DMS153 (cell line): Measurements from ENCODE around the gene RNASEH2A.

Experiments
- DNase-seq: peaks from one replicate; lab custom pipeline; 2025; lab: John Stamatoyannopoulos, UW

RNASEH2A gene

DNA sequence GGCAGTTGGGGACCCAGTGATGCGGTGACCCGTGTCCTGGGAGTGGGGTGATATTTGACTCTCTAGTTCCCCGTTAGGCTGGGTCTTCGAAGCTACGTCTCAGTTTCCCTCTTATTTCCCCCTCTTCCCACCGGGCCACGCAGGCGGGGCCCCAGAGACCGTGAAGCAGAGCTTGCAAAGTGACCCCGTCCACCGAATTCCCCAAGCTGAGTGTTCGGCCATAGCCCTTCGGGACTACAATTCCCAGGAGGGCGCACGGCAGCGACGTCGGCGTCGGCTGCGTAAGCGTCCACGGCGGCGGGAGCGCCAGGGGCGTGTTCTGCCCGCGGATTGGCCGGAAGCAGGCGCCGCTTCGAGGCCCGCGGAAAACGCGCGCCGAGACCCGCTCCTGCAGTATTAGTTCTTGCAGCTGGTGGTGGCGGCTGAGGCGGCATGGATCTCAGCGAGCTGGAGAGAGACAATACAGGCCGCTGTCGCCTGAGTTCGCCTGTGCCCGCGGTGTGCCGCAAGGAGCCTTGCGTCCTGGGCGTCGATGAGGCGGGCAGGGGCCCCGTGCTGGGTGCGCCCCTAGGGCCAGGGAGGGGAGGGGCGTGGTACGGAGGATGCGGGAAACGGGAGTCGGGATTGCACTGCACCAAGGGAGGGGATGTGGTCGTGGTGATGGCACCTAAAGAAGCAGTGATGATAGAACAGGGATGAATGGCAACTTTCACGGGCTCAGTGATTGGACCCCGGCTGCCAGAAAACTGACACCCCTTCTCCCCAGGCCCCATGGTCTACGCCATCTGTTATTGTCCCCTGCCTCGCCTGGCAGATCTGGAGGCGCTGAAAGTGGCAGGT is at the start of gene RNASEH2A:
Gene RNASEH2A, plus strand, starts transcription at position 343 of the 840 bp plus-strand sequence. Its CDS starts 90 bp downstream, at position 433.
- peak; percentile 78 for DNase-seq

DNA sequence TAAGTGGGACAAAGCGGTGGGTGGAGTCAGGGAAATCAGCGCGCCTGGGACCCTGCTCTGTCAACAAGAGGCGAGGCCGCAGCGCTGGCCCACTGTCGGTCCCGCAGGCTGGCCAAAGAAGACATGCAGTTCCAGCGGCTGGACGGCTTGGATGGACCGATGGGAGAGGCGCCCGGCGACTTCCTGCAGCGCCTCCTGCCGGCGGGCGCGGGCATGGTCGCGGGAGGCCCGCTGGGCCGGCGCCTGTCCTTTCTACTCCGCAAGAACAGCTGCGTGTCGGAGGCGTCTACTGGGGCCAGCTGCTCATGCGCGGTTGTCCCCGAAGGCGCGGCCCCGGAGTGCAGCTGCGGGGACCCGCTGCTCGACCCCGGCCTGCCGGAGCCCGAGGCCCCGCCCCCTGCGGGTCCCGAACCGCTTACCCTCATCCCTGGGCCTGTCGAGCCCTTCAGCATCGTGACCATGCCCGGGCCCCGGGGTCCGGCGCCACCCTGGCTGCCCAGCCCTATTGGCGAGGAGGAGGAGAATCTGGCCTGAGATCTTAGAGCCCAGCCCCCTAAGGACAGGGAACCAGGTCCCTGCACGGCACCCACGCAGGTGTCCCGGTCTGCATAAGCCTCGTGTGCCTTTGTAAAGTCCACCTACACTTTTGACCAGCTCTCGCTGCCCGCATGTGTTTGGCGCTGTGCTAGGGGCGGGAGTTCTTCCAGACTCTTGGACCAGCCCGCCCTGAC is 48.7 kb upstream of the RNASEH2A start:
- peak; percentile 27 for DNase-seq

DNA sequence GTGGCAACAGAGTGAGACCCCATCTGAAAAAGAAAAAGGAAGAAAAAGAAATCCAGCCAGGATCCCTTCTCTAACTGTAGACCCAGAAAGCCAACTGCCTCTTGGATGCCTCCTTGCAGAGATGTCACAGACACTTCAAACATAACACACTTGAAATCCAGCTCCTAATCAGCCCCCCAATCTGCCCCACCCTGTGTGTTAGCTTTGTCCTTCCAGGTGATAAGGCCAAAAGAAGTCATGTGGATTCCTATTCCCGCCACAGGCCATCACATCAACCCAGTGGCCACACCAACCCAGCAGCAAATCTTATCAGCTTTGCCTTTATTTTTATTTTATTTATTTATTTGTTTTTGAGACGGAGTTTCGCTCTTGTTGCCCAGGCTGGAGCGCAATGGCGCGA is 46.7 kb upstream of the RNASEH2A start:
- DNase-seq: no peak

DNA sequence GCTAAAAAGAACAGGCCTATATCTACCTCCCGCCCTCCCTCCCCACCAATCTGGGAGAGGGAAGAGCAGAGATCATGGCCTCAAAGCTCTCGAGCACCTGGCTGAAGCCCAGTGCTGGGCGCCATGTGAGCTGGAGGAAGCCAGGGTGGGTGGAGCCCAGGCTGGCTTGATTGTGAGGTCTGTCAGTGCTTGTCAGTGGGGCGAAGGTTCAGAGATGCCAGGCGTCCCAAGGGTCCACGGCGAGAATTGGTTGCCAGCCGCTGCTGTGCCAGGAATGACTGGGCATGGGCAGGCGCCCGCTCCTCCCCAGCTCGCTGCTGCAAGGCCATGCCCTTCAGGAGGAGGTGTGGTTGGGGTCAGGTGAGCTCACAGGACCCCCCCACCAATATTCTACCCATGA is 43.3 kb upstream of the RNASEH2A start:
- no peak for DNase-seq

DNA sequence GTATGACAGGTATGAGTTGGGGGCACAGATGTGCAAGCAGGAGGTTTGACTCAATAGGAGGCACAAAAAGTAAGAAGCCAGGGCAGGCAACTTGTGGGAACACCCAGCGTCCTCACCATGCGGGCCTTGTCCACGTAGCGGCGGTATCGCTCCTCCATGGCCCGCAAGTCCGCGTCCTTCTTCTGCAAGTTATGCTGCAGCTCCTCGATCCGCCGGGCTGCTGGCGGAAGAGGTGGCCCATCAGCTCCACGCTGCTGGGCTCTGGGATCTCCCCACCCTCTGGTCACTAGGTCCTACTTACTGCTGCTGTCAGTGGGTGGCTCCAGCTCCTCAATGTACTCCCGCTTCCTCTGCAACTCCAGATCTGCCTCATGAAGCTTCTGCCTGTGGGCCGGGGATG is 41.7 kb upstream of the RNASEH2A start:
- DNase-seq: no peak

DNA sequence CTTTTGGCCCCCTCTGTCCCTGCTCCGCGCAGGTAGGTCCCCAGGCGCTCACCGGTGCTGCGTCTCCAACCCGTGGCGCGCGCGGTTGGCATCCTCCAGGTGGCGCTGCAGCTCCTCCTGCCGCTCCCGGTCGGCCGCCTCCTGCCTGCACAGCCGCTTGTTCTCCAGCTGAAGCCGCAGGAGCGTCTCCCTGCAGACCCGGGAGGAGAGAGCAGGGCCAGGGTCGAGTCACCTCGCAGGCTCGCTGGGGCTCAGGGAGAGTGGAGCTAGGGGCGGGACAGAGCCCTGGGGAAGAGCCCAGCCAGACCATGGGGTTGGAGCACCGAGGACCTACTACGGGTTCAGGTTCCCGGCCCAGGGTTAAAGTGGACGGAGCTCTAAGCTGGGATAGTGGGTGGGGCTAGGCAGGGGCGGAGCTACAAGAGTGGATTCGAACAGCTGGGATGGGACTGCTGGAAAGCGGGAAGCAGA is 40.3 kb upstream of the RNASEH2A start:
- DNase-seq: peak; percentile 74

DNA sequence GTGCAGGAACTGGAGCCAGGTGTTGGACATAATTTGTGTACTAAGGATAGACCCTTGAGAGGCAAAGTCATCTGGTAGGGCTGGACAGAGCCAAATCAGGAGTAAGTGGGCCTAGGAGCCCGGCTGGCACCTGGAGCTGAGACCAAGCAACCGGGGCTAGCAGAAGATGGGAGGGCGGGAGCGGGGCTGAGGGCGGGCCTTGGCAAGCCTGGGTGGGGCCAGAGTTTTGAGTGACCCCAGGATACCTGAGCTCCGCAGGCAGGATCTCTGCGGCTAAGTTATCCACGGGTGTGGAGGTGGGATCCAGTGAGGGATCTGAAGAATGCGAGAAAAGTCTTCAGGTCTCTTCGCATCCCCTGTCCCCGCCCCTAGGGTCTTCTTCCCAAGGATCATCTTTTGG is 39.2 kb upstream of the RNASEH2A start:
- DNase-seq: no peak

DNA sequence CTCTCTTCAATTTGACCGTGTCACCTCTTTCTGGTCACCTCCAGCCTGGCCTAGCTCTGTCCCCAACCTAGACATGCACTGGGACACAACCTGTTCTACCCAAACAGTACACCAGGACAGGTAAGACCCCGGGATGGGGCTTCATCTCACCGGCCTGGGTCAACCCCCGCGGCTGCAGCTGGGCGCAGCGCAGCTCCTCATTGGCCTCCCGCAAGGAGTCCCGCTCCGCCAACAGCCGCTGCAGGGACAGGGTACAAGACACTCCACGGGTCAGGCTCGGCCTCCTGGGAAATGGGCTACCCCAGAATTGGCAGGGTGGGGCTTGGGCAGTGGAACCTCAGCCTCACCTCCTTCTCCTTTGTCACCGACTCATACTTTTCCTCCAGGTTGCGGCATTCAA is 38.7 kb upstream of the RNASEH2A start:
- DNase-seq: no peak

DNA sequence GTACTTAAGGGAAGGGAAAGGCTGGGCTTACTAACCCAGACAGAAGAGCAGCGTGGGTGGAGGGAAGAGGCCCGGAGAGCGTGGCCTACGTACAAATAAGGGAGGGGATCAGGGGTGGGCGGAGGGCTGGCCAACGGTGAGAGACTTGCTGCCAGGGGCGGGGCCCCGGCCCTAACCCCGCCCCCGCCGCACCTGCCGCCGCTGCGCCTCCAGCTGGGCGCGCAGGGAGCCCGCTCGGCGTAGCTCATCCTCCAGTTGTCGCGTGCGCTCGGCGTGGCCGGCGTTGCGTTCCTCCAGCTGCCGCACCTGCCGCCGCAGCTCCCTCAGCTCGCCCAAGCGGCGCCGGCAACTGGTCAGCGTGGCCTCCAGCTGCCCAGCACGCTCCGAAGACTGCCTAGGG is 36.7 kb upstream of the RNASEH2A start:
- DNase-seq: peak; percentile 66

DNA sequence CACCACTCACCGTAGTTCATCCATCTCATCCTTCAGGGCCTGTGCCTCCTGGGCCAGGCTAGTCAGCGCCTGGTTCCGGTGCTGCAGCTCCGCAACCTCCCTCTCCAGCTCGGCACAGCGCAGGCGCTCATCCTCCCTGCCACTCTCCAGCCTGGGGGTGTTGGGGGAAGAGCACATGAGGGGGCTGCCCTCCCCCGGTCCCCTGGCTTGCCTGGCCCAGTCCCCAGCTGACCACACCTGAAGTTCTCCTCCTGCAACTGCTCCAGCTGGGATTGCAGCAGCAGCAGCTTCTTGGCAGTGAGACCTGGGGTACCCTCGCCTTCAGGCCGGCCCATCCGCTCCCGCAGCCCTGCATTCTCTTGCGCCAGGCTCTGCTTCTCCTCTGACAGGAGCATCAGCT is 35.5 kb upstream of the RNASEH2A start:
- DNase-seq: no peak

DNA sequence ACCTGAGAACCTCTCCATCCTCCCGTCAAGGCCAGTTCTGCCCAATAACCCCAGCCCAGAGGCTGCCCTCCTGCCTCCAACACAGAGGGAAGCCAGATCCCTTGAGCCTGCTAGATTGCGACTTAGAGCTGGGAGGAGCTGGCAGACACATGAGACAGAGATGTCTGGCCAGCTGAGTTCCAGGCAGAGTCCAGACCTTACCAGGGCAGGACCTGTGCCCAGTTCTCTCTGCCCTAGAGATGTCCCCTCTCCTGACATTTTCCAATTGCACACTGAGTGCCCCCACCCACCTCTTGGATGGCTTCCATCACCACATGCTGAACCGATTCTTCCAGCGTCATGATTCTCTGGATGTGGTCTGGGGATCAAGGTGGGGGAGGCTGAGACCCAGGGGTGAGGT is 34.1 kb upstream of the RNASEH2A start:
- DNase-seq: no peak

DNA sequence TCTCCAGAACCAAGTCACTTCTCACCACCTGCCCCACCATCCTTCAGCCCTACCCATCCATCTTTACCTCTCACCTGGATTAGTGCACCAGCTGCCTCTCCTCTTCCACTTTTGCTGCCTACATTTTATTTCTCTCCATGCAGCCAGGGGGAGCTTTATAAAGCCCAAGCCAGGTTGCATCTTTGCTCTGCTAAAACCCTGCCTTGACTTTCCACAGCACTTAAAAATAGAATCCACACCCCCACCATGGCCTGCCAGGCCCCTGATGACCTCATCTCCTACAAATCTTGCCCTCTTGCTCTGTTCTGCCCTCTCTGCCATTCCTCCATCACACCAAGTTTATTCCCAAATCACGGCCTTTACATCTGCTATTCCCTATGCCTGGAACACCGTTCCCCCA is 32.8 kb upstream of the RNASEH2A start:
- no peak for DNase-seq

DNA sequence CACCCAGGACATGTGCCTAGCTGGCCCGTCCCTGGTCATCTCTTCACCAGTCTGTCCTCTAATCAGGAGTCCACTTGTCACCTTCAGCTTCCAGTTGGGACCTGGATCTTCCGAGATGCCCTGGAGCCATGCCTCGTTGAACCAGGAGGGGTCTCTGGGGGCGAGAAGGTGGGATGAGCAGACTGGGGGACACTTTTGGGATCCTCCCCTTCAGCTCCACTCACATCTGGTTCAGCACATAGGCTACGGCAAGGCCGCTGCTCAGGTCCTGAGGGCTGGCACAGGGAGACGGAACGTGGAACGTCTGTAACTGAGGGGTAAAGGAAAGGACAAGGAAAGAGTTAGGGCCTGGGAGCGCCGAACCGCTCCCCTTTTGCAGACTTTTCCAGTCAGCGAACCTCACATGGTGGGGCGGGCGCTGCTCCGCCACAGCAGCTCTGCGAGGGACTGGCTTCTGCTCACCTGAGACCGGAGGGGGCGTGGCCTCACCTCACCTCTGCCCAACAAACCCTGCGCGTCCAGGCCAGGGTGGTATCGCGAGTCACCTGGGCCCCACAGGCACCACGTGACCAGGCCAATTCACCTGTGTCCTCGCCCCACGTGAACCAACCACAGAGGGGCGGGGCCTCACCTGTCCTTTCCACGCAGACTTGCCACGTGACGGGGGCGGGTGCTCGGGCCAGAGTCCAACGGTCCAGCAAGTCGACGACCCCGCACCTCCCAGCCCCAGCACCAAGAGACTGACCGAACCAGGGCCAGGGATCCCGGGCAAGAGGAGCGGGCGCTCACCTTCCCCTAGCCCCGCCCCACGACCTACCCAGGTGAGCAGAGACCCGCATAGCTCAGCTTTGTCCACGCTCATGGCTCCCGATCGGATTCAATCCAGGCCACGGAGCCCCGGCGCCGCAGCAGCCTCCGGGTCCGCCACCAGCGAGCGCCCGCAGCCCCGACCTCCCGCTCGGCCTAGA is 31.5 kb upstream of the RNASEH2A start, which contains the start of gene HOOK2:
Gene HOOK2, minus strand, starts transcription at position 965 of the 968 bp plus-strand sequence. Its CDS starts 103 bp downstream, at position 862.
- DNase-seq: peak; percentile 95

DNA sequence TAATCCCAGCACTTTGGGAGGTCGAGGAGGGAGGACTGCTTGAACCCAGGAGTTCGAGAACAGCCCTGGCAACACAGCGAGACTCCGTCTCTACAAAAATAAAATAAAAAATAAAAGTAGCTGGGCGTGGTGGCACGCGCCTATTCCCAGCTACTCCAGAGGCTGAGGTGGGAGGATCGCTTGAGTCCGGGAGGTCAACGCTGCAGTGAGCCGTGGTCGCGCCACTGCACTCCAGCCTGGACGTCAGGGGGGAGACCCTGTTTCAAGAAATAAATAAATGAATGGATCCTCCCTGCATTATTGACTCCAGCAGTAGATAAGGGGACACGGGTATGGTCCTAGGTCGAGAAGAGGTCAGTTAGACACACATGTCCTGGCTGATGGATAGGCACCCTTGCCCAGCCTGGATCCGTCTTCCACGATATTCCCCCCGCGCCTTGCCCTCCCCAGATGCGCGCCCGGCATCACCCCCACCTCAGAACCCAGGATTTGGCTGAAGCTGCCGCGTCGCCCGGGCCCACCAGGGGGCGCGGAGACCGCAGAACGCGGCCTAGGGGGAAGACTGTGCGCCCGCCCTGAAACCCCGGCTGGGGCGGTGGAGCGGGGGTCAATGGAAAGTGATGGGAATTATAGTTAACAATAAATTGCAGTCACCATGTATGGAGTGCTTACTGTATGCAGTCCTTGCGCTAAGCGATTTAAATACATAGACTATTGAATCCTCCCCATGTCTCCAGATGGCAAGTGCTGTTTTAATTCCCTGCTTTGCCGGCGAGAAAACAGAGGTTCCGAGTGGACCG is 29.0 kb upstream of the RNASEH2A start:
- peak; percentile 38 for DNase-seq

DNA sequence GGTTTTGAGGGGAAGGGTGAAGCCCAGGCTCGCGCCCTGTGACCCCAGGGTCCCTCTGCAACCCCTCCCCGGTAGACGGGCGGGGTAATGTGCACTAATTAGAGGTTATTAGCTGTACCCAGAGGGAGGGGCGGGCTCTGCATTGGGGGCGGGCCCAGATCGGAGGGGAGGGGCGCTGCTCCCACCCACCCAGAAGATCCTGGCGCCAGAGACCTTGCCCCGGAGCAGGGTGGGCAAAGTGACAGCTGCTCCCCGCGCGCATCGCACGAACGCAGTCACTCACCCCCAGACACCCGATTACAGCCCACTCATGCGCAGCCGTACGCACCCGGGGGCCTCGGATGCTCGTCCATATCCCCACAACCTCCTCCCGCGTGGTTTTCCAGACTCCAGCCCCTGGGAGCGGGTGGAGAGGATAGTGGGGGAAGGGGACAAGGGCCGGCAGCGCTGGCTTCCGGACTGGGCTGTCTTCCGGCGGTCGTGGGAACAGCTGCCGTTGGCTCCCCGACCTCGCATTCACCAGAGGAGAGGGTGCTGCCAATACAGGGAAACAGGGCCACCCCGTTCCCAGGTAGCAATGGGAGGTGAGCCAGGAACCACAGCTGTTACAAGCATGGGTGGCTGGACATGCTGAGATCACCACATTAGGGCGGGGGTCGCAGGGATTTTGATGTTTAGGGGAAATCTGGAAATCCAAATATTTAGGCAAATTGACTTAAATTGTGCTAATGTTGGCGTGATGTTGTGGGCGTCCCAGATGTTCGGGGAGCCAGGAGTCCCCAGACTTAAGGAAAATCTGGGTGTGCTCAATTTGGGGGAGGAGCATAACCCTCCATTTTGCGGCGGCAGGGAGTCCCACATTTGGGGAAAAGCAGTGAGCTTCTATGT is 28.1 kb upstream of the RNASEH2A start:
- peak; percentile 64 for DNase-seq

DNA sequence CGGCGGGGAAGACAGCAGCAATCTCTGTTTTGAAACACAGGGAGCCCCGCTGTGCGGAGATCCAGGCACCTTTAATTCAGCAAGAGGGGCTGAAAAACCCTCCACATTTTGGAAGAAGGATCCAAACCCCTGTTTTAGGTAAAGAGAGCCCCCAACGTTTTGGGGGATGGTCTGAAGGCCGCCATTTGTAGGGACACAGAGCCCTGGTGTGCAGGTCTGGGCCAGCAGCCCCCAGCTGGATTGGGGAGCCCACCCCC is 27.6 kb upstream of the RNASEH2A start:
- no peak for DNase-seq

DNA sequence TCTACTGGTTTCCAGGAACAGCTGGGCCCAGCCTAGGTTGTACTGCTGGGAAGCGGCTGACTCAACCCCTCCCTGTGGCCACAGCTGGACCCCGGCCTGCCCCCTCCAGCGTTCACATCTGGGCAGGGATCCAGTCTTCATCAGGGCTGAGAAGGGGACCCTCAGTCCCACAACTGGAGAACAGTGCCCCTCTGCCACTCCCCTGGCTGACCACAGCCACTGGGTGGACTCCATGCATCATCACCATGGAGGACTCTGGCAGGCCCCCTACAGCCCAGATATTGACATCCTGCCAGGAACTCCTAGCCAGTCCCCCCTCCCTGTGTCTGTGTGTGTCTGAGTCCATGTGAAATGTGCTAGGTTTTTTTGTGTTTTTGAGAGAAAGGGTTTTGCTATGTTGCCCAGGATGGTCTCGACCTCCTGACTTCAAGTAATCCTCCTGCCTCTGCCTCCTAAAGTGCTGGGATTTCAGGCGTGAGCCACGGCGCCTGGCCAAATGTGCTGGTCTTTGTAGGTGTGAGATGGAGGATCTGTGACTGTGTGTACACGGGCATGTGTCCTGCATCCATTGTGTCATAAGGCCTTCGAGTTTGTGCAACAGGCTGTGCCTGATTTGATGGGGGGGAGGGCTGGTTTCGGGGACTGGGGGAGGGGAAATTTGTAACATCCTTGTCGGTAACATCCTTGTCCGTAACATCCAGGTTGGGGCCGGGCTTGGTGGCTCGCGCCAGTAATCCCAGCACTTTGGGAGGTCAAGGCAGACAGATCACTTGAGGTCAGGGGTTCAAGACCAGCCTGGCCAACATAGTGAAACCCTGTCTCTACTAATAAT is 27.0 kb upstream of the RNASEH2A start:
- DNase-seq: no peak

DNA sequence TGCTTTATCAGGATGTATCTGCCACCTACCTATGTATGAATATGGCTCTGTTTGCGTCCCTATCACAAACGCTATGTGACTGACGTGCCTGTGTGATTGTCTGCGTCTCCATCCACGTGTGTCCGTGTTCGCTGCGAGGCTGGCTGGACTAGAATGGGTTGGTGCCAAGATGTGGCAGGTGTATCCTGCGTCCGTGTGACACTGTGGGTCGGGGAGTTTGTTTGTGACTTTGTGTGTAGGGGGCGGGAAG is 24.3 kb upstream of the RNASEH2A start:
- no peak for DNase-seq

DNA sequence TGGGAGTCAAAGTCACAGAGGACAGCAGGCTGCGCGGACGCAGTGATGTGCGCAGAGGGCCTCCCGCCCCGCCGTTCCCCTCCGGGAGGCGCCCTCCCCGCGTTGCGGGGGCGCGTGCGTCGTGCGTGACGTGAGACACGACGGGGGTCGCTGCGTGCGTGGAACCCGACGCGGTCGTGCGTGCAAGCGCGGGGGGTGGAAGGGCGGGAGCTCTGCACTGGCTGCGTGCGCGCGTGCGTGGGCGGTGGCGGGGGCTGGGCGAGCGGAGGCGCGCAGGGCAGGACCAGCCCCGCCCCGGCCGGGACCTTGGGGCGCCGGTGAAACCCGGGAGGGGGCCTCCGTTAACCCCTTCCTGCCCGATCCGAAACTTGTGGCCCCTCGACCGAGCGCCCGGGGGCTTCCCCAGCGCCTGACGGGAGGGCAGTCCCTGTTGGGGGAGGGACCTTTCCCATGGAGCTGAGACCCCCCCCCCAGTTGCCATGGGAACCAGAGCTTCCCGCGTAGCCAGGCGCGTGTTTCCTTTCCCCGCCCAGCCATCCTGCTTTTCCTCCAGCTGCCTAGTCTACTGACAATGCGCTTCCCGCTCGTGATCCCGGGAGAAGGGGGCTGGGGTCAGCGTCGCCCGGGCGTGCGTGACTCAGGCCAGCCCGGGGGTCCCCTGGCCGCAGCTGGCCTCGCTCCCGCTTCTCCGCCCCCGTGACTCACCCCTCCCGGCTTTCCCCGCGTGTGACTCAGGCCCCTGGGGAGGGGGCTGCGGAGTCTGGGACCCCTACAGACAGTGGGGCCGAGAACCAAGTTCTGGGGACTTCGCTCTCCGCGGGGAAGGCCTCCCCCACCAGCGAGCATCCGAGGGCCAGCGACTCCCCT is 23.7 kb upstream of the RNASEH2A start:
- peak; percentile 40 for DNase-seq
